Astrocyte (in vitro differentiated cells and primary cell): Measurements from ENCODE around the gene TRPM3. TPM values are rescaled to one million over a fixed set of nuclear protein-coding genes. Genes with fewer than 3 reads are reported as not detected.

Source experiments
- DNase-seq: peaks from one replicate; pipeline ENCODE4 v3.0.0-alpha.2; 2010; ENCODE audit warnings: low read depth
- FAIRE-seq: peaks from 2 replicates; lab custom pipeline; 2011; peaks lifted over from hg19 to GRCh38; lab: Jason Lieb, UNC
- H2AFZ ChIP-seq: 2 replicates; pipeline ENCODE4 v1.6.0; 2012; ENCODE audit warnings: low read depth, low read length, inconsistent platforms
- H3K27ac ChIP-seq: 2 replicates; pipeline ENCODE4 v1.5.1; 2011; ENCODE audit warnings: low read depth, low read length, inconsistent platforms
- H3K27me3 ChIP-seq: 2 replicates; pipeline ENCODE4 v1.6.0; 2011; ENCODE audit warnings: low read length, inconsistent platforms; ENCODE audit not compliant: insufficient read depth
- H3K36me3 ChIP-seq: 2 replicates; pipeline ENCODE4 v1.5.1; 2011; ENCODE audit warnings: low read length, inconsistent platforms; ENCODE audit not compliant: insufficient read depth
- H3K4me1 ChIP-seq: 2 replicates; pipeline ENCODE4 v1.5.1; 2011; ENCODE audit warnings: low read length, inconsistent platforms; ENCODE audit not compliant: insufficient read depth
- H3K4me2 ChIP-seq: 2 replicates; pipeline ENCODE4 v1.6.0; 2012; ENCODE audit warnings: low read length, inconsistent platforms
- H3K4me3 ChIP-seq: 2 replicates; pipeline ENCODE4 v1.5.1; 2011; ENCODE audit warnings: low read depth, mild to moderate bottlenecking, low read length, inconsistent platforms; ENCODE audit not compliant: insufficient read depth
- H3K79me2 ChIP-seq: 2 replicates; pipeline ENCODE4 v1.6.0; 2012; ENCODE audit warnings: mild to moderate bottlenecking, low read length, inconsistent platforms; ENCODE audit not compliant: insufficient read depth
- H3K9ac ChIP-seq: 2 replicates; pipeline ENCODE4 v1.6.0; 2012; ENCODE audit warnings: mild to moderate bottlenecking, low read length, inconsistent platforms
- H3K9me3 ChIP-seq: 2 replicates; pipeline ENCODE4 v1.5.1; 2012; ENCODE audit warnings: low read depth, mild to moderate bottlenecking, low read length, inconsistent platforms; ENCODE audit not compliant: insufficient read depth
- H4K20me1 ChIP-seq: 2 replicates; pipeline ENCODE4 v1.6.0; 2012; ENCODE audit warnings: low read length, inconsistent platforms; ENCODE audit not compliant: insufficient read depth
- H3K27ac Mint-ChIP-seq: one replicate; pipeline ENCODE4 v1.8.0; 2021; ENCODE audit warnings: mild to moderate bottlenecking, mixed read lengths; ENCODE audit not compliant: unreplicated experiment
- H3K27me3 Mint-ChIP-seq: one replicate; pipeline ENCODE4 v1.8.0; 2021; ENCODE audit warnings: low read depth, mixed read lengths; ENCODE audit not compliant: unreplicated experiment
- H3K36me3 Mint-ChIP-seq: one replicate; pipeline ENCODE4 v1.8.0; 2021; ENCODE audit warnings: low read depth, mixed read lengths; ENCODE audit not compliant: unreplicated experiment
- H3K4me1 Mint-ChIP-seq: one replicate; pipeline ENCODE4 v1.8.0; 2021; ENCODE audit warnings: low read depth, mixed read lengths; ENCODE audit not compliant: unreplicated experiment
- H3K4me3 Mint-ChIP-seq: one replicate; pipeline ENCODE4 v1.8.0; 2021; ENCODE audit warnings: mild to moderate bottlenecking, moderate library complexity, mixed read lengths; ENCODE audit not compliant: unreplicated experiment
- H3K9me3 Mint-ChIP-seq: one replicate; pipeline ENCODE4 v1.8.0; 2021; ENCODE audit warnings: mild to moderate bottlenecking, mixed read lengths; ENCODE audit not compliant: unreplicated experiment
- EZH2 ChIP-seq: IDR thresholded peaks from 2 replicates; pipeline ENCODE4 v1.6.1; 2012; ENCODE audit warnings: mild to moderate bottlenecking, low read length, inconsistent platforms; ENCODE audit not compliant: insufficient read depth
- total RNA-seq: library from RNA; stranded (reverse); gene quantifications from 2 replicates; pipeline ENCODE4 v1.2.1, GENCODE V29; 2021
- TF ChIP-seq, protein P1 (sequence below): IDR thresholded peaks from 2 replicates; pipeline ENCODE4 v1.5.1; 2011; ENCODE audit warnings: low read depth, mild to moderate bottlenecking, inconsistent platforms, low read length, moderate library complexity; ENCODE audit not compliant: insufficient read depth

The TRPM3 gene
- total RNA-seq, 1 donor from 2014 or later: 0.14 TPM

DNA sequence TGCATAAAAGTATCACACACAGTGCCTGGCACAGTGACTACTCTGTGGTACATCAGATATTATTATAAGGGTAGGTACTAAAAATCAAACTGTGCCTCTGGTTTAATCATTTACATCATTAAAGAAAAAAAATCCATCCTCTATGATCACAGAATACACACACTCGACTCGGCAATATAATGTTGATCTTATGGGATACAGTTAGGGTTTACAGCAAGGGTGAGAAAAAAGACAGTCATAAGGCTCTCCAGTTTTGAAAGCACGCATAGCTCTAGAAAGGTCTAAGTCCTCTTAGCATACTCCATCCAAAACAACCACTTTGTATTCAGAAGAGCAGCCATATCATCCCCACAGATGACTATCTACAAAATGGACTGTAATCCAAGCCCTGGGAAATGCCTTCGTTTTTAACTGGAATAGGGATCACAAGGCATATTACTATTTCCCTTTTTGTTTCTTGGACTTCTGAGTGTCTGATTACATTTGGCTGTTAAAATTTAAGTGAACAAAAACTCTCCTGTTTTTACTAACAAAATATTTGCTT is 26.6 kb downstream of the TRPM3 start:
- Histone ChIP-seq H4K20me1 (no peaks in the 10 kb centered on the region), H3K4me1 (no peaks in the 10 kb centered on the region), H3K9ac (no peak overlapping the region), H3K4me2 (no peak overlapping the region), H3K9me3 (no peaks in the 10 kb centered on the region), H3K27me3 (no peaks in the 10 kb centered on the region), H2AFZ (no peak overlapping the region), H3K27ac (no peak overlapping the region), H3K4me3 (no peak overlapping the region), H3K79me2 (no peaks in the 10 kb centered on the region), H3K36me3 (no peaks in the 10 kb centered on the region)
- DNase-seq (no peak), FAIRE-seq (no peak)
- TF ChIP-seq EZH2: no peak
- TF ChIP-seq, protein P1, sequence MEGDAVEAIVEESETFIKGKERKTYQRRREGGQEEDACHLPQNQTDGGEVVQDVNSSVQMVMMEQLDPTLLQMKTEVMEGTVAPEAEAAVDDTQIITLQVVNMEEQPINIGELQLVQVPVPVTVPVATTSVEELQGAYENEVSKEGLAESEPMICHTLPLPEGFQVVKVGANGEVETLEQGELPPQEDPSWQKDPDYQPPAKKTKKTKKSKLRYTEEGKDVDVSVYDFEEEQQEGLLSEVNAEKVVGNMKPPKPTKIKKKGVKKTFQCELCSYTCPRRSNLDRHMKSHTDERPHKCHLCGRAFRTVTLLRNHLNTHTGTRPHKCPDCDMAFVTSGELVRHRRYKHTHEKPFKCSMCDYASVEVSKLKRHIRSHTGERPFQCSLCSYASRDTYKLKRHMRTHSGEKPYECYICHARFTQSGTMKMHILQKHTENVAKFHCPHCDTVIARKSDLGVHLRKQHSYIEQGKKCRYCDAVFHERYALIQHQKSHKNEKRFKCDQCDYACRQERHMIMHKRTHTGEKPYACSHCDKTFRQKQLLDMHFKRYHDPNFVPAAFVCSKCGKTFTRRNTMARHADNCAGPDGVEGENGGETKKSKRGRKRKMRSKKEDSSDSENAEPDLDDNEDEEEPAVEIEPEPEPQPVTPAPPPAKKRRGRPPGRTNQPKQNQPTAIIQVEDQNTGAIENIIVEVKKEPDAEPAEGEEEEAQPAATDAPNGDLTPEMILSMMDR: no peak
- H3K27me3 Mint-ChIP-seq: no peaks in the 10 kb centered on the region
- H3K27ac Mint-ChIP-seq: no peak overlapping the region
- no peak overlapping the region for H3K4me3 Mint-ChIP-seq
- no peaks in the 10 kb centered on the region for H3K9me3 Mint-ChIP-seq
- H3K4me1 Mint-ChIP-seq: no peaks in the 10 kb centered on the region
- H3K36me3 Mint-ChIP-seq: no peaks in the 10 kb centered on the region

DNA sequence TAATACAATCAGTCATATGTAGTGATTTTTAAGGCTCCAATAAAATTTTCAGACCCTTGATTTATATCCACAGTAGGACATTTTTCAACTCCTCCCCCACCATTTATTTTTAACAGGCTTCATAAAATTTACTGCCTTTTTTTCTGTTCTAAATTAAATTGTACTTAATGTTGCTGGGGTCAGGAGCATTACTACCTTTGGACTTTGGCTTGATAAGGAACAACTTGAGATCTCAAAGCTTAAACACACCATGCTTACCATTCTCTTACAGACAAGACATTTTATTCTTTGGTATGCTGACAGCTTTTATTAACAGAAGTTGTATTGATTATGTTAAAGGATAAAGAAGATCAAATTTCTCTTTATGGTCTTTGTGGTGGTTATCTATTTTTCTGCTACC is 30.5 kb downstream of the TRPM3 start:
- TF ChIP-seq EZH2: no peak
- TF ChIP-seq, protein P1: no peak
- Mint-ChIP-seq H3K4me3 (no peak overlapping the region), H3K4me1 (no peaks in the 10 kb centered on the region), H3K9me3 (no peaks in the 10 kb centered on the region), H3K36me3 (no peaks in the 10 kb centered on the region), H3K27me3 (no peaks in the 10 kb centered on the region), H3K27ac (no peak overlapping the region)
- Histone ChIP-seq H3K36me3 (no peaks in the 10 kb centered on the region), H3K4me1 (no peaks in the 10 kb centered on the region), H3K79me2 (no peaks in the 10 kb centered on the region), H3K9ac (no peak overlapping the region), H3K9me3 (no peaks in the 10 kb centered on the region), H4K20me1 (no peaks in the 10 kb centered on the region), H3K4me2 (no peak overlapping the region), H3K27me3 (no peaks in the 10 kb centered on the region), H2AFZ (no peak overlapping the region), H3K4me3 (no peak overlapping the region), H3K27ac (no peak overlapping the region)
- DNase-seq (no peak), FAIRE-seq (no peak)

DNA sequence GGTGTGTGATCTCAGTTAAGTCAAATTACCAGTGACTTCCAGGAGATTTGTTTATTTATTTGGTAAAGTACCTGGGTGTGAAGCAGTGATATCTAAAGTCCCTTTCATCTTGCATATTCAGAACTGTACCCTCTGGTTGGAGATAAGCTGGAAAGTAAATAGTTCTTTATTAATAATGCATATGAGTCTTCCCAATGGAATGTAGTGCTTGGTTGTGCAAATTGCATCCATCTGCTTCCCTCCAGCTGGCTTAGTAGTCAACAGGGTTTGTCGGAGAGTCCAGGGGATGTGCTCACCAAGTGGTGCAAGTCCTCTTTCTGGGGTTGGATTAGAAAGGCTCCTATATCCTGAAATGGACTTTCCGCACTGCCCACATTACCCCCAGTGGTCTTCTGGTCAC is 42.0 kb downstream of the TRPM3 start:
- Histone ChIP-seq H3K79me2 (no peaks in the 10 kb centered on the region), H2AFZ (no peak overlapping the region), H4K20me1 (no peaks in the 10 kb centered on the region), H3K27me3 (no peaks in the 10 kb centered on the region), H3K9ac (no peak overlapping the region), H3K27ac (no peak overlapping the region), H3K4me1 (no peaks in the 10 kb centered on the region), H3K4me3 (no peak overlapping the region), H3K36me3 (no peaks in the 10 kb centered on the region), H3K4me2 (no peak overlapping the region), H3K9me3 (no peaks in the 10 kb centered on the region)
- no peak for FAIRE-seq
- Mint-ChIP-seq H3K4me1 (no peaks in the 10 kb centered on the region), H3K27me3 (no peaks in the 10 kb centered on the region), H3K27ac (no peak overlapping the region), H3K9me3 (no peaks in the 10 kb centered on the region), H3K36me3 (no peaks in the 10 kb centered on the region), H3K4me3 (no peak overlapping the region)
- TF ChIP-seq, protein P1: no peak
- no peak for TF ChIP-seq EZH2
- DNase-seq: peak; percentile 5
